Astrocyte of the hippocampus (primary cell): ENCODE measurements around the gene CLCF1.
"Not testable (repeated sequence)": the region's sequence is repeated elsewhere in the genome, so short reads cannot be mapped to it uniquely, and the experiment has no call there.

Experiments
- DNase-seq: peaks from one replicate; pipeline ENCODE4 v3.0.0; 2011; ENCODE audit warnings: low read depth, low spot score

Gene CLCF1

DNA sequence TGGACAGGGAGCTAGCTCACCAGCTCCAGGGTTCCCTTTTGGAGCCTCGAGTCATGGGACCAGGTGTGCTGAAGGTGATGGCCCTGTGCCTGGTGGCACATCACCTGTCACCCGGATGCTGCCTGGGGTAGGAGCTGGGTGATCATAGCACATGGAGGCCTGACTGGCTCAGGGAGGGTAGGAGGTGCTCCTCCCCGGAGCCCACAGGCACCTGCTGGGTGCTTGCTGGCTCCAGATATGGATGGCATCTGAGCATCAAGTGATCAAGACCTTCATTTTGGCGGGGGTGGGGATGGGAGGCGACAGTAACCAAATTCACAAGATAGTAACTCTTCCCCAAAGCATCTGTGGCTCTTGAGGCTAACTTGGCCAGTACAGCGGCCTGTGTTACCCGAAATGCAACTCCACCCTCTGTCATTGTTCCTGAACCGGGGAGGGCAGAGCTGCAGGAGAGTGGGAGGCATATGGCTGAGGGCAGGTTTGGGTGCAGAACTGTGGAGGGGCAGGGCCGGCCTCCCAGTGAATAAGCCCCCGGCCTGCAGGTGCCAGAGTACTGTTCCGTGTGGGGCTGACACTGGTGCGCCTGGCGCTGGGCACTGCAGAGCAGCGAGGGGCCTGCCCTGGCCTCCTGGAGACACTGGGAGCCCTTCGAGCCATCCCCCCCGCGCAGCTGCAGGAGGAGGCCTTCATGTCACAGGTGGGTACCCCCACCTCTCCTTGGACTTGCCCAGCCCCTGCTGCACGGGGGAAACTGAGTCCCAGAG, 35.2 kb upstream of the CLCF1 start:
- no peak for DNase-seq

DNA sequence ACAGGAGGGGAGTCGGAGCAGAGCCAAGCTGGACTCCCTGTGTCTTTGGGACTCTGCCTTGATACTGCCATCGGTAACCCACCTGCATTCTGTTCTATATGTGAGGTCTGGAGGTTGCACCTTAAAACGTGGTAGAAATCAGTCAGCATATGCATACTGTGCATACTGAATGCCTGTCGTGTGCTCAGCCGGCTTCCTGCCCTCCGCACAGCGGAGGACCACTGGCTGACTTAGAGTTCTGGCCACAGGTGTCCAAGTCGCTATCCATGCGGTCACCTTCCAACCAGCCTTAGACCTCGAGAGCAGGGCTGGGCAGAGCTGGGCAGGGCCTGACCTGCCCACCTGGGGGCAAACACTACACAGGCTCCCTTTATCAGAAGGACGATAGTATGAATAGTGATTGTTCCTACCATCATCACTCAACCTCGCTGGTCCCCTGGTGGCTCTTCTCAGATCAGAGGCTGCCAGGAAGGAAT, 34.3 kb upstream of the CLCF1 start:
- DNase-seq, result no peak

DNA sequence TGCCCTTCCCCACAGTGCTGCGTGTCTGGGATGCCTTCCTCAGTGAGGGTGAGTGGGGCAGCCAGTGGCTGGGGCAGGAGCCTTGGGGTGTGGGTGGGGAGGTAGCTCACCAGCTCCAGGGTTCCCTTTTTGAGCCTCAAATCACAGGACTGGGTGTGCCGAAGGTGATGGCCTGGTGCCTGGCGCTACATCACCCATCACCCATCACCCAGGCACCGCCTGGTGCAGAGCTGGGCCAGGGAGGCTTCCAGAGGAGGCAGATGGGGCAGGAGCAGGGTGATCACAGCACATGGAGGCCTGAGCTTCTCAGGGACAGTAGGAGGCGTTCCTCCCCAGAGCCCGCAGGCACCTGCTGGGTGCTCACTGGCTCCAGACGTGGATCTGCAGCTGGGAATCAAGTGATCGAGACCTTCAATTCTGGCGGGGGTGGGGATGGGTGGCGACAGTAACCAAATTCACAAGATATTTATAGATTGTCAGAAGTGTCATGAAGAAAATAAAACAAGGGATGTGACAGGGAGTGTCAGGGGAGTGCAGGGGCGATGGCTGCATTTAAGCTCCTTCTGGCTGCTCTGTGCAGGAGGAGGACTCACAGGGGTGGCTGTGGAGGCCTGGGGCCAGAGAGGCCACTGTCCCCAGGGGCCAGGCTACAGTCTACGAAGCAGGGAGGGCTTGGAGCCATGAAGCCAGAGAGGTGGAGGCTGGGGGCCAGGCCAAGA, 33.7 kb upstream of the CLCF1 start:
- DNase-seq, result no peak

DNA sequence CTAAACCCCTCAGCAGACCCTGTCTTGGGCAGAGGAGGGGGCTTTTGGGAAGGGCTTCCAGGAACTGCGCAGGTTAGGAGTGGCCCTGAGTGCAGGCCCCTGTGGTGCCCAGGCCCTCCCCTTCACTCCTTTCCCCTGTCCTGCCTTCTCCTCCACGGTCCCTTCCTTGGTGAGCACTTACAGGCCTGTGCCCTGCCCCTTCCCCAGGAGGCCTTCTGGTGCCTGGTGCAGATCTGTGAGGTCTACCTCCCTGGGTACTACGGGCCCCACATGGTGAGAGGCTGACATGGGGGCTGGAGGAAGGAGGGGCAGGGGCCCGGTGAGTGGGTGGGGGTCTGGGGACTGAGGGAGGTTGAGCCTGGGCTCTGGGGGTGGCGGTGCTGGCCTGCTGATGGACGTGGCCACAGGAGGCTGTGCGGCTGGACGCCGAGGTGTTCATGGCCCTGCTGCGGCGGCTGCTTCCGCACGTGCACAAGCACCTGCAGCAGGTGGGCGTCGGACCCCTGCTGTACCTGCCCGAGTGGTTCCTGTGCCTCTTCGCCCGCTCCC, 33.1 kb upstream of the CLCF1 start:
- no peak for DNase-seq

DNA sequence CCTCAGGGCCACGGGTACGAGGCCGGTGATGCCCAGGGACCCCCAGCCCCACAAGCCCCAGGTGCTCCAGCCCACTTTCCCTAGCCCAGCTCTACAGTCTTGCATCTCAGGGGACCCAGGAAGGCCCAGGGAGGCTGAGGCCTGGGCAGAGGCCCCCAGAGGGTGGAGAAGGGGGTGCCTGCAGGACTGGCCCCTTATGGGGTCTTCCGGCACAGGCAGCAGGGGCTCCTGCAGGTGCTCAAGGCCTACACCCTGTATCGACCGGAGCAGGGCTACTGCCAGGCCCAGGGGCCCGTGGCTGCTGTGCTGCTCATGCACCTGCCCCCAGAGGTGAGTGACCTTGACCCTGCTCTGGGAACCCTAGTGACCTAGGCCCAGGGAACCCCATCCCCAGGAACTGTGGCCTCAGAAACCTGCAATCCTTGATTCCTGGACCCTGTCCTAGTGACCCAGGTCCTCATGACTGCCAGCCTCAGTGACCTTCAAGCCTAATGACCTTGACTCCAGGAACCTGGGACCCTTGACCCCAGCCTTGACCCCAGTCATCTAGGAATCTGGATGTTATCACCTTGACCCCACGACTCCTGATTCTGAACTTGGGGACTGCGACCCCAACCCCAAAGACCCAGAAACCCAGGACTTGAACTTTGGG, 32.4 kb upstream of the CLCF1 start:
- no peak for DNase-seq

DNA sequence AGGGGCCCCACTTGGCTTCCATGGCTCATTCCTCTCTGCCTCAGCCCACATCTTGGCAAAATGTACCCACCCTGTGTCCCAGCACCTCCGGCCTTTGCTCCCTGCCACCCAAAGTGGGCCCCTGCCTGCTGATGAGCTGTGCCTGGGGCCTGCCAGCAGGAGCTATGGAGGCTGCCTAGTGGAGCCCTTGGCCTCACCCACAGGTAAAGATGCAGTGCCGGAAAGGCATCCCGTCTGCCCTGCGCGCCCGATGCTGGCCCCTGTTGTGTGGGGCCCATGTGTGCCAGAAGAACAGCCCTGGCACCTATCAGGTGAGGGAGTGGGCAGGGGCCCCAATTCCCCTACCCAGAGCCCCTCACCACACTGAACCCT, 31.8 kb upstream of the CLCF1 start:
- no peak for DNase-seq

DNA sequence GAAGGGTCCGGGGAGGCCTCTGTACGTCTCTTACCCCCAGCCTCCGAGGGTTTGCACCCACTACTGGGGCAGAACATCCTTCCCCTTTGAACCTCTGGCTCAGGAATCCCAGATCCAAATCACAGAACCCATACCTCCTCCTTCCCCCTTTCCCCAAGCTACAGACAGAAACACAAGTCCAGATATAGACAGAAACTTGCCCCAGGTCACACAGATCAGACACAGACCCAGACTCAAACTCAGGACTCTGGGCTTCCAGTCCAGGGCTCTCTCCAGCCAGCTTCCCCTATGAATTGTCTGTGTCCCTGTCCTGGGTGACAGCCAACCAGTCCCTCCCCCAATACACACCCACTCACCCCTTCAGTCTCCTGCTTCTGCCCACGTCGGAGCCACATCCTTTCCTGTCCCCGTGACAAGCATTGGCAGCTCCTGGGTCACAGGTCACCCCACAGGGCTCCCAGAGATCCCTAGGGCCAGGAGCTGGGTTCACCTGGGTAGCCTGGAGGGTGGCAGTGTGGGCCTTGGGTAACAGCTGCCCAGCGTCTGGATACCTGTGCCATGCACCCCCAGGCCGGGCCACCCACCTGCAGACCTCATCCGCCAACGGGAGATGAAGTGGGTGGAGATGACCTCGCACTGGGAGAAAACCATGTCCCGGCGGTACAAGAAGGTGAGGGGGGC, 31.3 kb upstream of the CLCF1 start:
- DNase-seq, result no peak

DNA sequence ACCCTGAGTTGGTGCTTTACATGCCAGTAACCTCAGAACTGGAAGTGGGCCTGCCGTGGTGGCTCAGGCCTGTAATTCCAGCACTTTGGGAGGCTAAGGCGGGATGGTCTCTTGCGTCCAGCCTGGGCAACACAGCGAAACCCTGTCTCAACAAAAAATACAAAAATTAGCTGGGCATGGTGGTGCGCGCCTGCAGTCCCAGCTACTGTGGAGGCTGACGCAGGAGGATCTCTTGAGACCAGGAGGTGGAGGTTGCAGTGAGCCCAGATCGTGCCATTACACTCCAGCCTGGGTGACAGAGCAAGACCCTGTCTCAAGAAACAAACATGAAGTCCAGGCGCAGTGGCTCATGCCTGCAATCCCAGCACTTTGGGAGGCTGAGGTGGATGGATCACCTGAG, 29.7 kb upstream of the CLCF1 start:
- not testable (repeated sequence) for DNase-seq

DNA sequence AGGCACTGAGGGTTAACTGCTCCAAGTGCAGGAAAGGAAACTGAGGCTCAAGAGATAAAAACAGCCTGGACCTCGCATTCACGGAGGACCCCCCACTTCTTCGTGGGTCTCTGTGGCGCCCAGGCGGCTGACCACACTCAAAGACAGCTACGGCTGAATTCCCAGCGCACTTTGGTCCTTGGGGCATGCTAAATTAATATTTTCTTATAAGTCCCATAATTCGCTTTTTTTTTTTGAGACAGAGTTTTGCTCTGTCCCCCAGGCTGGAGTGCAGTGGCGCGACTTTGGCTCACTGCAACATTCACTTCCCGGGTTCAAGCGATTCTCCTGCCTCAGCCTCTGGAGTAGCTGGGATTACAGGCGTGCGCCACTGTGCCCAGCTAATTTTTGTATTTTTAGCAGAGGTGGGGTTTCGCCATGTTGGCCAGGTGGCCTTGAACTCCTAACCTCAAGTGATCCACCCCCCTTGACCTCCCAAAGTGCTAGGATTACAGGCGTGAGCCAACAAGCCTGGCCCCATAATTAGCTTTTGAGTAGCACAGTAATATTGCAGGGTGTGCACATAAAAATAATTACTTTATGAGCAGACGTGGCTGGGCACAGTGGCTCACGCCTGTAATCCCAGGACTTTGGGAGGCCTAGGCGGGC, 28.9 kb upstream of the CLCF1 start:
- DNase-seq, result not testable (repeated sequence)

DNA sequence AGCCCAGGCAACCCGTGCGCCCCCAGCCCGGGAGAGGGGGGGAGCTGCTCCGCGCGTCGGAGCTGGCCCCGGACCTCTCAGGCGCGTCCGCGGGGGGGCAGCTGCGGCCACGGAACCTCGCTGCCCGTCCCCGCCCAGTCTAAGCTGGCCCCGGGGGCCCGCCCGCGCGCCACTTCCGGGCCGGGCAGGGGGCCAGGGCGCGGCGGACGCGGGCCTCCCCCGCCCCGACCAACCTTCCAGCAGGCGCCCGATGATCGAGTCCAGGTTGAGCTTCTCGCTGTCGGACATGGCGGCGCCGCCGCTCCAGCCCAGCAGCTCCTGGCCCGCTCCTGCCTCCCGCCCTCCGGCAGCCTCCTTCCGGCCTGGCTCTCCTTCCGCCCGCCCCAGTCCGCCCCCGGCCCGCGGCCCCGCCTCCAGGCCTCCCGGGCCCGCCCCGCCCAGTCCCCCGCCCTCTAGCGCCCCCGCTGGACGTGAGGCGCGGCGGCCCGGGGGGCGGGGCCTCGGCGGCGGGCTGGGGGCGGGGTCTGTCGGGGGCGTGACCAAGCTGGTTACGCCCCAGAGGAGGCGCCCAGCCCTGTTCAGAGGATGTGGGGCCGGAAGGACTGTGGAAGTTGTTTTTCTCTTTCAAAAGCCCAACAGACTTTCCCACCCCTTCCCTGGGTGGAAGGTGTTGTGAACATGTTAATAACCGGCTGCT, 28.2 kb upstream of the CLCF1 start, which contains the start of gene PPP1CA:
TSS of gene PPP1CA (minus strand) at position 364 of the 697 bp plus-strand sequence. CDS start at position 288, 76 bp downstream.
- peak; percentile 95 for DNase-seq

DNA sequence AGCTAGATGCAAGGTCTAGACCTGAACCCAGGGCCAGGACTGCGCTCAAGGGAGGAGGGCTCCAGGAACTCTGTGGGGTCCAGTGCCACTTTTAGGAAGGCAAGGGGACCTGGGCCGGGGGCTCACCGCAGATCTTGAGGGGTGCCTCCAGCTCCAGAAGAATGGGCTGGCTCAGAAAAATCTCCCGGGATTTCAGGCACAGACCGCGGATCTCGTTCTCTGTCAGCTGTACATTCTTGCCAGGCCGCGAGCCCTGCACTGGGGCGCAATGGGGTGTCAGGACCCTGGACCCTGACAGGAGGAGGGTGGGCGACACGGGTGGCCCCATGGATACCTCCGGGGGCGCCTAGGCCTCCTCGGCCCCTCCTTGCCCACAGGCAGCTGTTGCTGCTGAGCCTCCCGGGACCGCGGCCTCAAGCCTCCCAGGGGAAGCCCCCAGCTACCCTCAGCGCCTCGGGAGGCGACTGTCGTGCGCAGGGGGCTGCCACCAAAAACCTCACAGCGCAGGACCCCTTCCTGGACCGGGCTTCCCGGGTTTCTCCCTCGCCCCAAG, 27.6 kb upstream of the CLCF1 start:
- DNase-seq, result peak; percentile 36

DNA sequence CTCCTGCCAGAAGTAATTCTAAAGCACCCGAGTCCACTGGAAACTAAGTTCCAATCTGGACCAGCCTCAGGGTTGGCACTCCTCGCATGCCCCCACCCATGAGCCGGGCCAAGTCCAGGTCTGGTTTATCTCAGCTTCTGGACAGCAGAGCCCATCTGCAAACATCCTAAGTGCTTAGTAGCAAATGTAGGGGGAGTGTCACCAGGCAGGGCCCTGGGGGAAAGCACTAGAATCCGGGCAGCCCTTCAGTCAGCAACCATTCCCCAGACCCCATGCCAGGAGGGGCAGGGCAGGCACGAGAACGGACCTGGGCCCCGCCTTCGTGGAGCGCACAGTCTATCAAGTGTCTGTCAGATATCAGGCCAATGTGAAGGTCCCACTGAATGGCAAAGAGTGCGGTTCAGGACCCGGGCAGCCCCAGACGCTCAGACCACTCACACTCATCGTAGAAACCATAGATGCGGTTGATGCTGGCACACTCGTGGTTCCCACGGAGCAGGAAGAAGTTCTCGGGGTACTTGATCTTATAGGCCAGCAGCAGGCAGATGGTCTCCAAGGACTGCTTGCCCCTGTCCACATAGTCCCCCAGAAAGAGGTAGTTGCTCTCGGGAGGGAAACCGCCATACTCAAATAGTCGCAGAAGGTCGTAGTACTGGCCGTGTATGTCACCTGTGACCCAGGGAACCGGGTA, 27.0 kb upstream of the CLCF1 start:
- DNase-seq, result no peak

DNA sequence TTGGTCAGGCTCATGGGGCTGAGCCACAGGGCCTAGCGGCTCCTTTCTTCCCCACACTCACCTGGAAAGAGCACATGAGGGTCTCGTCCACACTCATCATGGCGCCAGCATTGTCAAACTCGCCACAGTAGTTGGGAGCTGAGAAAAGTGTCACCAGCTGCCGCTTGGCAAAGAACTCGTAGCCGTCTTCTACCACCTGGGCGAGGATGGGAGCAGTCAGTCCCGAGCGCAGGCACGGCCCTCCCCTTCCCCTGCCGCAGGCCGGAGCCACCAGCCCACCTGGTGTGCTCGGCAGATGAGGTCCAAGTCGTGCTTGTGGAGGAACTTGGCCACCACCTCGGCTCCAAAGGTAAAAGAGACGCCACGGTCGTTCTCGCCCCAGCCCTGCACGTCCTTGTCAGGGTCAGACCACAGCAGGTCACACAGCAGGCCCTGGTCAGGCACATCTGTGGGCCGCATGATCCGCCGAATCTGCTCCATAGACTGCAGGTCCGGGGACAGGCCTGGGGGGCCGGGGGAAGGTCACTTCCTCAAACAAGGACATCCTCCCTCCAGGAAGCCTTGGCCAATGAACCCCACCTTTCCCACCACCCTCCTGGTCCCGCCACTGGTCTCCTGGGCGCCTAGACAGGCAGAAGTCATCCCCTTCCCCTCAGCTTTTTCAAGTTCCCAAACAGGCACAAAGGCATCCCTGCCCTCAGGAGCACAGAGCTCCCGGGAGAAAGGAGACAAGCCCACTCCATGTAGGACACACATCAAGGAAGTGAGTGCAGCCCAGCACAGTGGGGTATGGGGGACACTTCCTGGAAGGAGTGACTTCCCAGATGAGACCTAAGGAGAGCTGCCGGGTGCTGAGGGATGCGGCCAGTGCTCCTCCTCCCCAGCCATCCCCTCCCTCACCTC, 25.5 kb upstream of the CLCF1 start:
- no peak for DNase-seq

DNA sequence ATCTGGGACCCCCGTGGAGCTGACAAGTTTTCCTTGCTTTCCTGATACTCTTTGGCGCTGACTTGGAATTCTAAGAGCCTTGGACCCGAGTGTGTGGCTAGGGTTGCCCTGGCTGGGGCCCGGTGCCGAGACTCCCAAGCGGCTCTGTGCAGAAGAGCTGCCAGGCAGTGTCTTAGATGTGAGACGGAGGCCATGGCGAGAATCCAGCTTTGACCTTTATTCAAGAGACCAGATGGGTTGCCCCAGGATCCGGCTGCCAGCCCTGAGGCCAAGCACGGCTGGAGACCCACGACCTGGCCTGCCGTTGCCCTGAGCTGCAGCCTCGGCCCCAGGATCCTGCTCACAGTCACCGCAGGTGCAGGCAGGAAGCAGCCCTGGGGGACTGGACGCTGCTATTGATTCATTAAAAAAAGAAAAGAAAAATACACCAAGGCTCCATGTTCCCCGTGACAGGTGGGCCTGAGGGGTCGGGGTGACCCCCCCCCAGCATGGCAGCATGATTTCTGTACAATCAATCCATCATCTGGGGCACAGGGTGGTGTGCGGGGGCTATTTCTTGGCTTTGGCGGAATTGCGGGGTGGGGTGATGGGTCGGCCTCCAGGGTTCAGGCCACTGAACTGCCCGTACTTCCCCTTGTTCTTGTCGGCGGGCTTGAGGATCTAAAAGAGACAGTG, 24.7 kb upstream of the CLCF1 start:
- DNase-seq, result no peak

DNA sequence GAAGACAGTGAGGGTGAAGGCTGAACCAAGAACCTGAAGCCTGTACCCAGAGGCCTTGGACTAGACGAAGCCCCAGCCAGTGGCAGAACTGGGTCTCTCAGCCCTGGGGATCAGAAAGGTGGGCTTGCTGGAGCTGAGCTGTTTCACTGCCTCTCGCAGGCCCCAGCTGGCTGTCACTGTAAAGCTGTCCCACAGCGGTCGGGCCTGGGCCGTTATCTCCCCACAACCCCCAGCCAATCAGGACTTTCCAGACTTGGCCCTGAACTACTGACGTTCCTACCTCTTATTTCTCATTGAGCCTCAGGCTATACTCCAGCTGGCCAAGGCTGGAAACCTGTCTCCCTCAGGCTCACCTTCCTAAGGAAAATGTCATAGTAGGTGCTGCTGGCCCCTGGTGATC, 24.1 kb upstream of the CLCF1 start:
- no peak for DNase-seq

DNA sequence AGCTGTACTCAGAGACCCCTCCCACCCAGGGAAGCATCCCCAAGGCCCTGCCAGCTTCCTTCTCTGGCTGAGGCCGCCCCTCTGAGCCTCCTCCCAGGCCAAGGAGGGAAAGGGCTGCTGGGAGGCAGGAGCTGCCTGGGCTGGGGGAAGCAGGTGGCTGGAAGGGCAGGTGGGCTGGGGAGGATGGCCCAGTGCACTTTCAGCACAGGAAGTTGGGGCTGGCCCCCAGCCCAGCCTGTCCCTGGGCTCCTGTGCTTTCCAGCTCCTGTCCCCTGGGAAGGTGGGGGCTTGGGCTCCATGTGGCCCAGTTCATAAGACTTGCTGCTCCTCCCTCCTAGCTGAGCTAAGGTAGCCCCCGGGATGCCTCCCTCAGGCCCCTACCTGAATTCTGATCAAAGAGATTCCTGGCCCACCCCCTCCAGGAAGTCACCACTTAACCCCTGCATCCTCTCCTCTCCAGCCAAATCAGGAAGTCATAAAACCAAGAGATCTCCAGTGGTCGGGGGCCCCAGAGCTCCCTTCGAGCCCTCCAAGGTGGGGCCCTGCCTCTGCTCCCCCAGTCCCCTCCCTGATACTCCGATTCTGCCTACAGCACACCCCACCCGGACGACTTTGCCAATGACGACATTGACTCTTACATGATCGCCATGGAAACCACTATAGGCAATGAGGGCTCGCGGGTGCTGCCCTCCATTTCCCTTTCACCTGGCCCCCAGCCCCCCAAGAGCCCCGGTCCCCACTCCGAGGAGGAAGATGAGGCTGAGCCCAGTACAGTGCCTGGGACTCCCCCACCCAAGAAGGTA, 23.4 kb upstream of the CLCF1 start:
- DNase-seq, result no peak

DNA sequence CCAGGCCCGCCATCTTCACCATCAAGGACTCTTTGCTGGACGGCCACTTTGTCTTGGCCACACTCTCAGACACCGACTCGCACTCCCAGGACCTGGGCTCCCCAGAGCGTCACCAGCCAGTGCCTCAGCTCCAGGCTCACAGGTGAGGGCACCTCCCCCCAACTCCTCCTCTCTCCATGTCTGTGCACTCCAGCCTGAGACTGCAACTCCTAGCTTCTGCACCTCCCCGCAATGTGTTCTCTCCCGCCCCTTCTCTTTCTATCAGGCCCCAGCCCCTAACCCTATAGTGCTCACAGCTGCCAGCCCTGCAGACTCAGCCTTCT, 22.8 kb upstream of the CLCF1 start:
- DNase-seq, result no peak
